Mesenteric fat pad (tissue), 1 donor: ENCODE data around the gene SLC25A33. TPM values are rescaled to one million over a fixed set of nuclear protein-coding genes. Genes with fewer than 3 reads are reported as not detected.

Source experiments
- DNase-seq: peaks from one replicate; pipeline ENCODE4 v3.0.0-alpha.2; 2020; ENCODE audit warnings: low spot score
- total RNA-seq: library from RNA; stranded (reverse); fragmentation: NEBNext Ultra II Directional; extraction: Animal tissue kit (Norgen Biotek cat#: 25700); gene quantifications from one replicate; pipeline ENCODE4 v1.2.1, GENCODE V29; 2021
- donor health status: DM: yes; HTN: yes; CAD: no.

The SLC25A33 gene
- total RNA-seq, 1 donor from 2014 or later: 7.5 TPM

- DNase-seq: peak; percentile 20
These were observed 47.0 kb downstream of the SLC25A33 start for GRCh38 chr1:9586147-9586766.

- peak; percentile 97 for DNase-seq
These were observed 49.4 kb downstream of the SLC25A33 start, which contains the start of gene TMEM201 for GRCh38 chr1:9588551-9589143. Gene TMEM201 (plus strand): TSS chr1:9588911. CDS start chr1:9588931, 20 bp downstream.

GRCh38 chr1:9589144-9589718 is 50.0 kb downstream of the SLC25A33 start:
- peak; percentile 83 for DNase-seq

GRCh38 chr1:9589719-9590157 is 50.5 kb downstream of the SLC25A33 start:
- DNase-seq: peak; percentile 62

GRCh38 chr1:9590201-9590600 is 50.9 kb downstream of the SLC25A33 start:
- peak; percentile 74 for DNase-seq

GRCh38 chr1:9590945-9591668 is 51.8 kb downstream of the SLC25A33 start:
- DNase-seq: peak; percentile 71

- peak; percentile 86 for DNase-seq
These were observed 52.6 kb downstream of the SLC25A33 start for GRCh38 chr1:9591669-9592509.

GRCh38 chr1:9592510-9593075 is 53.3 kb downstream of the SLC25A33 start:
- DNase-seq: no peak

- DNase-seq: no peak
These were observed 53.9 kb downstream of the SLC25A33 start for GRCh38 chr1:9593147-9593491.

- no peak for DNase-seq
These were observed 54.5 kb downstream of the SLC25A33 start for GRCh38 chr1:9593492-9594465.

- no peak for DNase-seq
These were observed 55.3 kb downstream of the SLC25A33 start for GRCh38 chr1:9594471-9595155.

- no peak for DNase-seq
These were observed 56.1 kb downstream of the SLC25A33 start for GRCh38 chr1:9595156-9595967.

- no peak for DNase-seq
These were observed 56.7 kb downstream of the SLC25A33 start for GRCh38 chr1:9595968-9596340.

GRCh38 chr1:9596415-9597123 is 57.3 kb downstream of the SLC25A33 start:
- no peak for DNase-seq

GRCh38 chr1:9597361-9598315 is 58.4 kb downstream of the SLC25A33 start:
- no peak for DNase-seq

GRCh38 chr1:9598316-9598700 is 59.0 kb downstream of the SLC25A33 start:
- no peak for DNase-seq
